K562 (cell line): Measurements from ENCODE around the gene MALRD1. TPM values are rescaled to one million over a fixed set of nuclear protein-coding genes. Genes with fewer than 3 reads are reported as not detected.

Experiments
- ATAC-seq: fragments of 200-7000 bp; cut with Tn5 transposase; 3 replicates; pipeline ENCODE4 v1.9.1; 2020; ENCODE audit warnings: moderate library complexity
- BruUV-seq: library from RNA; stranded (reverse); fragments of 400-500 nt; replicated peaks from 2 replicates; lab custom pipeline; 2021; lab: Mats Ljungman, UMichigan
- CTCF ChIA-PET: fragments of 300-600 bp; formaldehyde crosslinking; extraction: SDS; loops from one replicate; lab custom pipeline; 2021; ENCODE audit warnings: low intra/inter-chr PET ratio; lab: Yijun Ruan, JAX
- POLR2A ChIA-PET: fragments of 300-600, 350-650 bp; sonication (Branson Sonifier 250); formaldehyde crosslinking; extraction: SDS; loops from one replicate; lab custom pipeline; 2021; ENCODE audit warnings: antibody characterized with exemption, inconsistent platforms; lab: Yijun Ruan, JAX
- DNase-seq, 4 experiments: peaks; one replicate each; pipeline versions ENCODE4 v3.0.0 to v3.0.0-alpha.2; 2011 to 2018; ENCODE audit warnings: low spot score in 3 of 4, mixed read lengths in 3 of 4; ENCODE audit errors: extremely low read depth in 1 of 4
- FAIRE-seq: peaks from 2 replicates; lab custom pipeline; 2011; peaks lifted over from hg19 to GRCh38; lab: Jason Lieb, UNC
- H2AFZ ChIP-seq: 2 replicates; pipeline ENCODE4 v1.6.0; 2011; ENCODE audit warnings: low read depth, low read length, control low read depth, inconsistent platforms
- H3K27ac ChIP-seq: fragments of 200-600 bp; 3 replicates; pipeline ENCODE4 v1.8.0; 2011; ENCODE audit warnings: low read depth, mild to moderate bottlenecking, control low read depth, inconsistent platforms, low read length, moderate library complexity, mixed read lengths; ENCODE audit errors: extremely low read depth
- H3K27me3 ChIP-seq, 2 experiments: fragments of 300-600 bp in 1 of 2; 2 replicates in 1 of 2; 3 replicates in 1 of 2; pipeline versions ENCODE4 v1.6.0 to v1.8.0; 2011; ENCODE audit warnings: inconsistent platforms in 2 of 2, low read length in 2 of 2, mild to moderate bottlenecking in 1 of 2, mixed read lengths in 1 of 2, moderate library complexity in 1 of 2; ENCODE audit not compliant: control insufficient read depth in 2 of 2, insufficient read depth in 2 of 2
- H3K36me3 ChIP-seq: fragments of 300-600 bp; 3 replicates; pipeline ENCODE4 v1.8.0; 2011; ENCODE audit warnings: mild to moderate bottlenecking, low read length, inconsistent platforms; ENCODE audit not compliant: control insufficient read depth, insufficient read depth
- H3K4me1 ChIP-seq, 2 experiments: fragments of 200-600 bp in 1 of 2; replicated peaks in 1 of 2; 2 replicates in 1 of 2; 3 replicates in 1 of 2; pipeline versions ENCODE4 v1.5.1 to v1.8.0; 2011; ENCODE audit warnings: inconsistent platforms in 2 of 2, low read length in 2 of 2, mild to moderate bottlenecking in 1 of 2, mixed read lengths in 1 of 2, moderate library complexity in 1 of 2; ENCODE audit not compliant: control insufficient read depth in 2 of 2, insufficient read depth in 2 of 2
- H3K4me2 ChIP-seq: 2 replicates; pipeline ENCODE4 v1.6.1; 2011; ENCODE audit warnings: low read length, control low read depth, inconsistent platforms, mixed read lengths; ENCODE audit not compliant: insufficient read depth
- H3K4me3 ChIP-seq: fragments of 200-600 bp; sonication (generic), shearing (Covaris generic); 2 replicates; pipeline ENCODE4 v1.5.1; 2016; ENCODE audit warnings: control low read depth, inconsistent platforms
- H3K79me2 ChIP-seq: fragments of 200-600 bp; 3 replicates; pipeline ENCODE4 v1.8.0; 2011; ENCODE audit warnings: low read length, inconsistent platforms; ENCODE audit not compliant: control insufficient read depth, insufficient read depth
- H3K9ac ChIP-seq, 2 experiments: 2 replicates each; pipeline versions ENCODE4 v1.6.0 to v1.6.1; 2011; ENCODE audit warnings: low read depth in 2 of 2, low read length in 2 of 2, control low read depth in 1 of 2, inconsistent platforms in 1 of 2, mild to moderate bottlenecking in 1 of 2, mixed read lengths in 1 of 2; ENCODE audit not compliant: insufficient read depth in 1 of 2
- H3K9me1 ChIP-seq: one replicate; pipeline ENCODE4 v1.6.0; 2011; ENCODE audit warnings: inconsistent platforms, mild to moderate bottlenecking, low read length, moderate library complexity; ENCODE audit not compliant: control insufficient read depth, insufficient read depth
- H3K9me3 ChIP-seq: replicated peaks from 2 replicates; pipeline ENCODE4 v1.5.1; 2011; ENCODE audit warnings: low read depth, low read length, inconsistent platforms; ENCODE audit not compliant: control insufficient read depth, insufficient read depth
- H4K20me1 ChIP-seq: replicated peaks from 2 replicates; pipeline ENCODE4 v1.6.1; 2011; ENCODE audit warnings: low read length, inconsistent platforms, mixed read lengths; ENCODE audit not compliant: control insufficient read depth, insufficient read depth
- ATF7 ChIP-seq: fragments of 450-650 bp; IDR thresholded peaks from 2 replicates; pipeline ENCODE4 v1.7.1; 2014; ENCODE audit warnings: mild to moderate bottlenecking, moderate library complexity
- CBX1 ChIP-seq: sonication (generic); IDR thresholded peaks from 2 replicates; pipeline ENCODE4 v1.6.1; 2016; ENCODE audit warnings: antibody characterized with exemption, low read depth, mild to moderate bottlenecking
- HDGF ChIP-seq: fragments of 450-650 bp; IDR thresholded peaks from 2 replicates; pipeline ENCODE4 v1.6.1; 2016
- HNRNPH1 ChIP-seq: fragments of 200-400 bp; formaldehyde crosslinking; optimal IDR thresholded peaks from 2 replicates; pipeline ENCODE3; 2017; ENCODE audit warnings: low read depth, mild to moderate bottlenecking, low read length, moderate library complexity
- KDM5B ChIP-seq: fragments of 200-600 bp; sonication (generic); IDR thresholded peaks from 2 replicates; pipeline ENCODE4 v1.6.1; 2012; ENCODE audit warnings: low read depth, mild to moderate bottlenecking, moderate library complexity, low read length, control low read depth, inconsistent platforms; ENCODE audit not compliant: insufficient replicate concordance
- MTA1 ChIP-seq: fragments of 450-650 bp; IDR thresholded peaks from 2 replicates; pipeline ENCODE4 v1.6.1; 2017; ENCODE audit warnings: borderline replicate concordance
- ZNF347 ChIP-seq: fragments of 450-650 bp; formaldehyde crosslinking; IDR thresholded peaks from 2 replicates; pipeline ENCODE4 v1.4.0; 2020; ENCODE audit warnings: low read depth, mild to moderate bottlenecking, moderate library complexity
- ZNF695 ChIP-seq: fragments of 450-650 bp; formaldehyde crosslinking; IDR thresholded peaks from 2 replicates; pipeline ENCODE4 v1.4.0; 2020; ENCODE audit warnings: mild to moderate bottlenecking, moderate library complexity
- WGBS: fragments of 100-300 bp; shearing (Covaris generic); methylation state at CpG from one replicate; pipeline ENCODE4 v1.1.6; 2016; ENCODE audit warnings: low coverage, mixed read lengths; ENCODE audit not compliant: insufficient coverage; ENCODE audit errors: missing lambda C conversion rate; 5-methylcytosine and 5-hydroxymethylcytosine counted together
- in situ Hi-C: fragments of 300-500 bp; cut with MboI; formaldehyde crosslinking; loops from 4 replicates; pipeline ENCODE4 v1.15.0; 2018; ENCODE audit warnings: inconsistent platforms, mixed read lengths
- intact Hi-C: fragments of 100-400 bp; cut with micrococcal nuclease; formaldehyde crosslinking; loops from 2 replicates; pipeline ENCODE4 v1.14.2; 2022
- polyA plus RNA-seq, 8 experiments: library from polyadenylated mRNA; depleted of rRNA in 4 of 8; stranded (reverse) in 5 of 8; unstranded in 3 of 8; fragments of >200 nt; fragmentation: Nextera tagmentation in 2 of 8; fragmentation: Illumina TruSeq in 1 of 8; extraction: Ambion mirVana in 2 of 8; extraction: Trizol in 1 of 8; gene quantifications; 2 replicates each; pipeline versions ENCODE4 v1.2.1 to v1.2.3, GENCODE V29; 2011 to 2014; ENCODE audit warnings: inconsistent platforms in 1 of 8, missing spikeins in 1 of 8
- total RNA-seq, 7 experiments: library from RNA; depleted of rRNA in 6 of 7; stranded (reverse); fragments of >200 nt in 6 of 7; fragmentation: Illumina TruSeq in 2 of 7; extraction: Trizol in 2 of 7; gene quantifications; 2 replicates each; pipeline versions ENCODE4 v1.2.1 to v1.2.3, GENCODE V29; 2011 to 2021; ENCODE audit warnings: low replicate concordance in 1 of 7
- TF ChIP-seq, protein P1 (sequence below): fragments of 150-350 bp; IDR thresholded peaks from 2 replicates; pipeline ENCODE4 v1.6.1; 2014; ENCODE audit warnings: low read depth, mild to moderate bottlenecking, low read length, borderline replicate concordance

The MALRD1 gene
- total and polyA plus RNA-seq, 9 of the 15 experiments (the other 6 are each of a cell fraction or from before 2014, with no cell fraction given), result not detected

GRCh38 chr10:19328582-19328981 lies 280.0 kb downstream of the MALRD1 start:
- intact Hi-C loops (no loop called here), in situ Hi-C loops (no loop called here)
- Histone ChIP-seq H3K4me1 (no peaks in the 10 kb centered on the region), H3K36me3 (no peaks in the 10 kb centered on the region), H3K27ac (no peak overlapping the region), H3K9me3 (no peaks in the 10 kb centered on the region), H3K9ac (no peak overlapping the region), H2AFZ (no peak overlapping the region), H4K20me1 (no peaks in the 10 kb centered on the region), H3K4me2 (no peak overlapping the region), H3K4me3 (no peak overlapping the region), H3K9me1 (no peaks in the 10 kb centered on the region), H3K27me3 (no peaks in the 10 kb centered on the region), H3K79me2 (no peaks in the 10 kb centered on the region)
- TF ChIP-seq ATF7 (no peak), ZNF695 (CRISPR knock-in tag) (no peak), MTA1 (no peak), ZNF347 (CRISPR knock-in tag) (no peak), KDM5B (no peak), HNRNPH1 (no peak), CBX1 (no peak), HDGF (no peak)
- TF ChIP-seq, protein P1, sequence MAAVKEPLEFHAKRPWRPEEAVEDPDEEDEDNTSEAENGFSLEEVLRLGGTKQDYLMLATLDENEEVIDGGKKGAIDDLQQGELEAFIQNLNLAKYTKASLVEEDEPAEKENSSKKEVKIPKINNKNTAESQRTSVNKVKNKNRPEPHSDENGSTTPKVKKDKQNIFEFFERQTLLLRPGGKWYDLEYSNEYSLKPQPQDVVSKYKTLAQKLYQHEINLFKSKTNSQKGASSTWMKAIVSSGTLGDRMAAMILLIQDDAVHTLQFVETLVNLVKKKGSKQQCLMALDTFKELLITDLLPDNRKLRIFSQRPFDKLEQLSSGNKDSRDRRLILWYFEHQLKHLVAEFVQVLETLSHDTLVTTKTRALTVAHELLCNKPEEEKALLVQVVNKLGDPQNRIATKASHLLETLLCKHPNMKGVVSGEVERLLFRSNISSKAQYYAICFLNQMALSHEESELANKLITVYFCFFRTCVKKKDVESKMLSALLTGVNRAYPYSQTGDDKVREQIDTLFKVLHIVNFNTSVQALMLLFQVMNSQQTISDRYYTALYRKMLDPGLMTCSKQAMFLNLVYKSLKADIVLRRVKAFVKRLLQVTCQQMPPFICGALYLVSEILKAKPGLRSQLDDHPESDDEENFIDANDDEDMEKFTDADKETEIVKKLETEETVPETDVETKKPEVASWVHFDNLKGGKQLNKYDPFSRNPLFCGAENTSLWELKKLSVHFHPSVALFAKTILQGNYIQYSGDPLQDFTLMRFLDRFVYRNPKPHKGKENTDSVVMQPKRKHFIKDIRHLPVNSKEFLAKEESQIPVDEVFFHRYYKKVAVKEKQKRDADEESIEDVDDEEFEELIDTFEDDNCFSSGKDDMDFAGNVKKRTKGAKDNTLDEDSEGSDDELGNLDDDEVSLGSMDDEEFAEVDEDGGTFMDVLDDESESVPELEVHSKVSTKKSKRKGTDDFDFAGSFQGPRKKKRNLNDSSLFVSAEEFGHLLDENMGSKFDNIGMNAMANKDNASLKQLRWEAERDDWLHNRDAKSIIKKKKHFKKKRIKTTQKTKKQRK, result no peak
- ChIA-PET POLR2A (no interaction called here), CTCF (no interaction called here)
- FAIRE-seq, result no peak
- no TSS peak for BruUV-seq
- WGBS, result 0% methylated on average over 2 of the region's 2 CpGs
- no peak for ATAC-seq
- DNase-seq, result no peak
